HL-60 (cell line): Measurements from ENCODE around the gene C20orf144.

Experiments
- DNase-seq, 2 experiments: peaks; one replicate each; pipeline ENCODE4 v3.0.0-alpha.2; 2010 to 2020; ENCODE audit warnings: low read depth in 1 of 2, low spot score in 1 of 2
- H3K27ac ChIP-seq: fragments of 250-450 bp; sonication (Bioruptor Pico); replicated peaks from 2 replicates; pipeline ENCODE4 v1.5.1; 2020; ENCODE audit warnings: mild to moderate bottlenecking, moderate library complexity
- H3K27me3 ChIP-seq: fragments of 250-450 bp; sonication (Bioruptor Pico); 2 replicates; pipeline ENCODE4 v1.5.1; 2021; ENCODE audit warnings: mild to moderate bottlenecking, moderate library complexity; ENCODE audit not compliant: insufficient read depth, poor library complexity, severe bottlenecking
- H3K4me3 ChIP-seq: replicated peaks from 2 replicates; pipeline ENCODE4 v1.5.1; 2011; ENCODE audit warnings: mild to moderate bottlenecking, control low read depth, low read length; ENCODE audit not compliant: insufficient read depth
- CTCF ChIP-seq: IDR thresholded peaks from one replicate; pipeline ENCODE4 v1.5.1; 2011; ENCODE audit warnings: low read length, control low read depth, inconsistent platforms; ENCODE audit not compliant: insufficient read depth
- GABPA ChIP-seq: IDR thresholded peaks from 2 replicates; pipeline ENCODE4 v1.6.1; 2012; ENCODE audit warnings: low read depth
- POLR2AphosphoS5 ChIP-seq: IDR thresholded peaks from 2 replicates; pipeline ENCODE4 v1.6.1; 2012; ENCODE audit warnings: low read depth
- REST ChIP-seq: IDR thresholded peaks from 2 replicates; pipeline ENCODE4 v1.6.1; 2012; ENCODE audit warnings: low read depth; ENCODE audit not compliant: insufficient replicate concordance
- SPI1 ChIP-seq: IDR thresholded peaks from 2 replicates; pipeline ENCODE4 v1.6.1; 2012; ENCODE audit warnings: low read depth, mild to moderate bottlenecking, borderline replicate concordance

The C20orf144 gene

GRCh38 chr20:33650111-33650752, 11.9 kb upstream of the C20orf144 start:
- H3K27ac ChIP-seq, result no peak overlapping the region
- DNase-seq, result no peak
- no peak for TF ChIP-seq GABPA
- TF ChIP-seq SPI1, result no peak
- TF ChIP-seq CTCF, result no peak
- no peaks in the 10 kb centered on the region for H3K27me3 ChIP-seq
- no peak overlapping the region for H3K4me3 ChIP-seq

- TF ChIP-seq CTCF, result no peak
- no peak for TF ChIP-seq SPI1
- no peak for TF ChIP-seq POLR2AphosphoS5
- no peak for TF ChIP-seq REST
- no peak for TF ChIP-seq GABPA
- H3K27ac ChIP-seq, result no peak overlapping the region
- DNase-seq, result no peak
- H3K4me3 ChIP-seq, result no peak overlapping the region
- H3K27me3 ChIP-seq, result no peaks in the 10 kb centered on the region
Measured at GRCh38 chr20:33650753-33651561, 11.2 kb upstream of the C20orf144 start.

- Histone ChIP-seq H3K27me3 (no peaks in the 10 kb centered on the region), H3K27ac (no peak overlapping the region), H3K4me3 (no peak overlapping the region)
- no peak for TF ChIP-seq GABPA
- TF ChIP-seq CTCF, result no peak
- no peak for TF ChIP-seq SPI1
- no peak for TF ChIP-seq POLR2AphosphoS5
- no peak for TF ChIP-seq REST
- no peak for DNase-seq
Measured at GRCh38 chr20:33651562-33652048, 10.5 kb upstream of the C20orf144 start.
